HUDEP-2 (cell line): ENCODE data around the gene TCF4.
A peak's percentile ranks its signal among the peaks of the same experiment; 100 is the strongest.
"Not testable (repeated sequence)": the region's sequence is repeated elsewhere in the genome, so short reads cannot be mapped to it uniquely, and the experiment has no call there.

Source experiments
- DNase-seq, 76 experiments: peaks; one replicate each; lab custom pipeline; 2025; ENCODE audit not compliant: unreplicated experiment in 76 of 76; lab: John Stamatoyannopoulos, UW

TCF4 gene

DNA sequence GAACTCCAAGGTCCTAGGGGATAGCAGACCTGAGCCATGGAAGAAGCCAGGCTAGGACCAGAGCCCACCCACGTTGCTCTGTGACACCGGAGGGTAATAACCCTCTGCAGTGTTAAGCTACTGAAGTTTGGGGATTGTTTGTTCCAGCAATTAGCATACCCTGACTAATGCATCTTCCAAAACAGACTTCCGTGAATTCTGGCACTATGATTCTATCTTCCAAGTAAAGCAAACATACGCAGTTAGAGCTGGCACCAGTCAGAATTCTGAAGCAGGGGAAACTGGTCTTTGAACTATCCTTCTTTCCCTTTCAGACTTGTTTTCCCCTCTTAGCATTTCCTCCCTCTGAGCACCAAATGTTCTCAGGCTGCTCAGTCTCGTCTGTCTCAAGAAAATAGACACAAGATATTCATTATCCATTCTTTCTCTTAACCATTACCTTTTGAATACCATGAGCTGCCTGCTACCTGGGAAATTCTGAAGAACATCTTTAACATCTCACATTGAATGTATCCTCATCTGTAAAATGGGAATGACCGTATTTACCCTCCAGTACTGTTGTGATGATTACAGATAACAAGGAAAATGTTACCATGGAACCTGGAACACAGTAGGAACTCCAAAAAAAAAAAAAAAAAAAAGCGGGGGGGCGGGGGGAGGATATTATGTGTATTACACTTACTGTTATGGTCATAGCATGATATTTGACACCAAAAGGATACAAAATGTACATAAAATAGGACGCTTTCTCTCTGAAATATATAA is 108.2 kb downstream of the TCF4 start:
- DNase-seq: no peak

DNA sequence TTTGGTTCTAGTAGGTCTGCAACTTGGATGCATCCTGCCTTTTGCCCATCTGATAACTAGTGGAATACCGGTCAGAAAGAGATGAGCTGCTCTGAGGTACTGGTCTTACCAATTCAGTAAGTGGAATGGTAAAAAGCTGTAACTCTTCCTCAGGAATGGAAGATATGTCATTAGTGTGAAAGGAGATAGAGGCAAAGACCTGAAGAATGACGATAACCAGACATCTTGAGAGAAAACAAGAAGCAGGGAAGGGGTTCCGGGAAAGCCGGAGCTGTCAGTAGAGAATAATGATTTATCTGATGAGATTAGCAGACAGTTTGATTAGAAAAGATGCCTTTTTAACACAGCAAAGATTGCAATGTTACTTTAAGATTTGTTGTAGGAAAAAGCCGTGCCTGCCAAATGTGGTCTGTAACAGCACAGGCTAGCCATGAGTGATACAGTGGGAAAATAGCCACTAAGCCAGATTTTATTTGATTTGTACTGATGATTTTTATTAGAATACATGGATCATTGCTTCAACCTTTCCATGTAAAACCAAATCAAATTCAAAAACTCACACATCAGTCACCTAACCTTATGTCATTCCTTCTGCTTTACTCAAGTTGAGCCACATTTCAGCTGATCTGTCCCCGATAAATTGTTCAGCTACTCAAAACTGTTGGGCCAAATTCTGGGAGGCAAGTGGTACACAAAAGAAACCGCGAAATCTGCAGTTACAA is 110.0 kb downstream of the TCF4 start:
- peak in 4 of 76 experiments; percentile 15 to 42 (median 25) for DNase-seq

DNA sequence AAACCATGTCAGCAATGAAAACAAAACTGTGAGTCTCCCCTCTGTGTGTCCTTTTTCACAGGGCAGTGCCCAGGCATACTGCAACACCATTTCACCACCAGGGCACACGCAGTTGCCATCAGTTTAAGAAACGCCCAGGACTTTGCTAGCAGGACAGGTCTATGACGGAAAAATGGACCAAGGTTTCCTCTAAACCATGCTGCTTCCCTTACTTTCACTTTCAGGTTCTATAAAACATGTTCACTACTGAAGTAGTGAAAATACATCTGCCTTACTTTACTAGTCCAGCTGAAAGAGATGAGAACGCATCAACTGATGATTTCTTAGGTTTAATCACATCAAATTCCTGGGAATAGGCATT is 110.5 kb downstream of the TCF4 start:
- DNase-seq: peak in 24 of 76 experiments; percentile 1 to 49 (median 28)

GRCh38 chr18:55475916-55476315 is 112.1 kb downstream of the TCF4 start:
- no peak for DNase-seq

DNA sequence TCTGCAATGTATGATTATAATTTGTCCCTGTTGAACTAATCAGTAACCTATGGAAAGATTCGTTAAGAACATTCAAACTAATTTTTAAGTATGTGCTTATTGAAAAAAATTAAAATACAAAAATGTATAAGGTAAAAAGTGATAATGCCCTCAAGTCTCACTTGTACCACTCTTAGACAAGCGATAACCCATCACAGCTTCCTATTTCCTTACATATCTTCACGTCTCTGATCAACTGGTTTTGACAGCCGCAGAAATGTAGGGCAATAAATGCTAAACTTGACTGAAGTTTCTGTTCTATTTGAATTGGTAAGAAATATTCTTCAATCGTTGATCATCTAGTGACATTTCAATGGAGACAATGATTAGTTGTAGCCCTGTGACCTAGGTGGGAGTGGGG is 112.5 kb downstream of the TCF4 start:
- no peak for DNase-seq

DNA sequence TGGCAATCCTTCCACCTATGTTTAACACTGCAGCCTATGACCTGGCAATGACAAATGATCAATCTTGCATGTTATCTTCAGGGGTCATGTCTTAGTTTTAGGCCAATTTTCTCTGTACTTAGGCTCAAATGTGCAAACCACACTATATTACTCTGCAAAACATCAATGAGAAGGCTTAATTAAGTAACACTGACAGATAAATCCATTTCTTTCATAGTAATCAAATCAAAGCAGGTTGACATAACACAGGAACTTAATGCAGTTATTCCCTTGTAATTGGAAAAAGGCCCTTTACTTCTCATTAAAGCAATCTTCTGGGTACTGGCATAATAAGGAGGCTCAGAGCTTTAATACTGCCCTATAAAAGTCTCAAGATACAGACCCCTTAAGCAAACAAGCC is 114.4 kb downstream of the TCF4 start:
- DNase-seq: no peak

GRCh38 chr18:55473058-55473457 is 114.9 kb downstream of the TCF4 start:
- no peak for DNase-seq

GRCh38 chr18:55470826-55471225 is 117.2 kb downstream of the TCF4 start:
- DNase-seq: no peak

GRCh38 chr18:55469134-55469533 is 118.9 kb downstream of the TCF4 start:
- DNase-seq: not testable (repeated sequence)

DNA sequence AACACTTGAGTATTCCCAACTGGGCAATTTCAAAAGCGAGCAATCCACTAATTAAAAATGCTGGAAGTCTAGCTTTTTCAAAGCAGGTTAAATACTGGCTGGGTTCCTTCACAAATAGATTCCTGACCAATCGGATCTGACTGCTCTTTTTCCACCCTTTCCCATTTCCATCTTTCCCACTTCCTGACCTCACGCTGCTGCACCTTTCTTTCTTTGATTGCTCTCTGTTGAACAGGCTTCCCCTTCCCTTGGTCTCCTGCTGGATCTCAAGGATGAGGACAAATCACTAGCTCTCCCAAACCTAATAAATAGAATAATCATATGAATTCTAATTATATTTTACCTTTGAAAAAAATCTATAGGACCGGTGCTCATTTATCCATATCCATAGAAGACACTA is 121.2 kb downstream of the TCF4 start:
- DNase-seq: no peak

- no peak for DNase-seq
Measured at GRCh38 chr18:55465313-55465712, 122.7 kb downstream of the TCF4 start.

- no peak for DNase-seq
Measured at GRCh38 chr18:55464581-55464980, 123.4 kb downstream of the TCF4 start.

GRCh38 chr18:55462652-55463051 is 125.3 kb downstream of the TCF4 start:
- DNase-seq: no peak

- no peak for DNase-seq
Measured at GRCh38 chr18:55461848-55462247, 126.1 kb downstream of the TCF4 start.

DNA sequence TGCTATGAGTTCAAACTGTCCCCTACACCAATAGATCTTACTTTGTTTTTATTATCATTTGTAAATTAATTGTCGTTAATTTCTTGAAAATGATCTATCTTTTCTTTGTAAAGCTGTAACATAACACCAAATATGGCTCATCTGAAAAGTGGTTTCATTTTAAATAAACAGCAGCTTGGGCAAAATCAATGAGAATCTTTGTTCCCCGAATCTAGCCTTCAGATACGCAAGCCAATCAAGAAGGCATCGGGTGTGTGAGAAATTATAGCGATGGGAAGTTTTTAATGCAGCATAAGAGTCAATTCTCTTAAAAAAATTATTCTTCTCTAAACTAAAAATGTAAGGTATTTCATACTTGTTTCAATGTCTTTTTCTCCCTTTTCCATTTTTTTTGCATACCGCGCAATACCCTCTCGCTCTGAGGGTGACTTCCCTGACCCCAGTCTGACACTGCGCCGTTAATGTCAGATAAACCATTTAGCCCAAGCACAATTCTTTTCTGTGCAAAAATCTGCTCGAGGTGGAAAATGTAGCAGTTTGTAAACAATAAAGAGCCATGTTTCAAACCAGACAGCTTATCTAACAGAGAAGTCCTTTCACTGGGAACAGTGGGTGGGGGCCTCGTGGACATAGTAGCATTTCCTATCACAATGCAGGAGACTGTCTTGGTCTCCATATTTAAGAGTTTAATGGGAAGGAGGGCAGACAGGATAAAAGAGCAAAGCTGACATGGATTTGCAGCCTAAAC is 129.4 kb downstream of the TCF4 start:
- no peak for DNase-seq

DNA sequence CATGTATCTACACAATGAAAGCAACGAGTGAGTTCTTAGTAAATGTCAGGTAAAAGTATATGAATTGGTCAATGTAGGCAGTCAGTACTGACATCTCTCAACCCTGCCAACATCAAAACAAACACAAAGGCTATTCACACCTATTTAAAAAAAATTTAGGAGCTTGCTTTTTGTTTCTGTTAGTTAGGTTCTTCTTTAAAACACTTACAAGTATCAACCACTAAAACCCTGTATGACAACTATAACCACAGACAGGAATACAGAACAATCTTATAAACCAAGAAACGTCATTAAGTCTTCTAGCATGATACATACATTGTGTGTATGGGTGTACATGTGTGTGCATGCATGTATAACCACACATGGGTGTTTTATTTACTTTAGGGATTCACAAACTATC is 131.0 kb downstream of the TCF4 start:
- no peak for DNase-seq

DNA sequence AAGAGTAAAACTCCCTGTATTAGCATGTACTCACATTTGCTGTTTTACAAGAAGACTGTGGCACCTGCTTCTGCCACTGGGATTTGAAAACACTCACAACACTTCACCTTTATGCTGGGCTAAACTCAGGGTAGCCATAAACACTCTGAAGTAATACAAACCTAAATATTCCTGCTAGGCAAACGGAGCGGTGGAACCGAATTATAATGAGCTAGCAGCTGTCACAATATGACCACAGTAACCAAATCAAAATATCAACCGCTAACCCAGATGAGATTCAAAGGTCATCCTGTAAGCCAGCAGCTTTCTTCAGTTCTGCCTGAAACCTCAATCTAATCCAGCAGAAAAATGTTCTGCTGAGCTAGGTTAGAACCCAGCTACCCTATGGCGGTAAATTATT is 132.1 kb downstream of the TCF4 start:
- DNase-seq: no peak

- no peak for DNase-seq
Measured at GRCh38 chr18:55453186-55453585, 134.8 kb downstream of the TCF4 start.

DNA sequence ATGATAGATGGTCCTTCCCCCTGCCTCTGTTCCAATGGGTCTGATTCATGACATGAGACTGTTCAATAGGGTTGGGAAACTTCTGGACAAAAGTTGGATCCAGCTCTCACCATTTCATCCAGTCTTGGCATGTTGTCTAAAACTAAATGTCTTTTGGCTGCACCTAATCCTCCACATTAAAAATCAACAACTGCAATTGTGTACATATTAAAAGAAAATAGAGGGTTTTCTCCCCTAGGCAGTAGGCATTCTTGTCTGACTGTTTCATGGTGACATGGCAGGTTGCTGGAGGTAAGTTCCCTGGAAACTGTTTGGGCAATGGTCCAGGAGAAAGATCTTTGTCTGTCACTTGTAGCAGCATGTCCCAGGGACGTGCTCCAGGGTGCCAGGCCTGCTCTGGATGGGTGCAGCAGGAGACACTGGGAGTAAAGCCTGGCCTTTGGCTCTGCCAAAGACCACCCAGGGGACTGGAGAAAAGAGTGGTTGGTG is 135.8 kb downstream of the TCF4 start:
- DNase-seq: no peak

GRCh38 chr18:55449412-55450140 is 138.4 kb downstream of the TCF4 start:
- DNase-seq: no peak

DNA sequence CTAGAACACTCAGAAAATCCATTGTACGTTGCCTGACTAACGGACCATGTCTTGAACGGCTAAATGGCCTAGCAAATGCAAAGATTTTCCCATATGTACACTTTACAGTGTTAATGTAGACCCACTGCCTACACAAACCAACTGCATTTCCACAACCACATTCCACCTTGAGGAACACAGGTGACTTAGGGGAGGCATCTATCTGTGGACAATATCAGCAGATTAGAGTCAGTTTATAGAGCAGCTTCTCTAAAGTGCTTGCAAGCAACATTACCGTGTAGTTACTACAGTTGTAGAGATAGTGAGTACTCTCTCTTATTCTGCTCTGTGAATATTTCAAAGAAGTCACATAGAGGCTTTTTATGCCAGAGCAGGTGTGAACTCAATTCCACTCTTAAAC is 139.6 kb downstream of the TCF4 start:
- DNase-seq: no peak
